C4-2B (cell line): ENCODE results near the gene CACNB3.
"Not testable (repeated sequence)": the region's sequence is repeated elsewhere in the genome, so short reads cannot be mapped to it uniquely, and the experiment has no call there.

Source experiments
- H3K27ac ChIP-seq: fragments of 450-650 bp; 2 replicates; pipeline ENCODE4 v1.5.1; 2017
- CTCF ChIP-seq: fragments of 450-650 bp; conservative IDR thresholded peaks from 2 replicates; pipeline ENCODE4 v1.5.1; 2017; ENCODE audit warnings: mild to moderate bottlenecking
- ZFX ChIP-seq: fragments of 450-650 bp; IDR thresholded peaks from 2 replicates; pipeline ENCODE4 v1.6.1; 2017

CACNB3 gene

GRCh38 chr12:48873096-48873495 lies 54.8 kb downstream of the CACNB3 start:
- H3K27ac ChIP-seq: no peak overlapping the region
- TF ChIP-seq CTCF: no peak
- TF ChIP-seq ZFX: no peak

GRCh38 chr12:48873534-48873933 lies 55.2 kb downstream of the CACNB3 start:
- H3K27ac ChIP-seq: not testable (repeated sequence)

GRCh38 chr12:48875944-48876515 lies 57.7 kb downstream of the CACNB3 start:
- no peak overlapping the region for H3K27ac ChIP-seq
- TF ChIP-seq ZFX: no peak
- no peak for TF ChIP-seq CTCF
